Measurements from ENCODE around the gene ARHGAP18. TPM values are rescaled to one million over a fixed set of nuclear protein-coding genes. Genes with fewer than 3 reads are reported as not detected.

Gene ARHGAP18
- total RNA-seq, 1 donor from 2014 or later, result 38.6 TPM

- Mint-ChIP-seq H3K4me3 (ENCODE audit: unreplicated experiment) (no peak overlapping the region), H3K36me3 (ENCODE audit: low read depth, unreplicated experiment) (no peaks in the 10 kb centered on the region), H3K27me3 (ENCODE audit: low read depth, unreplicated experiment) (no peaks in the 10 kb centered on the region), H3K9me3 (ENCODE audit: unreplicated experiment) (no peaks in the 10 kb centered on the region), H3K4me1 (ENCODE audit: low read depth, unreplicated experiment) (peaks cover 56% of the 10 kb centered on the region), H3K27ac (ENCODE audit: unreplicated experiment) (no peak overlapping the region)
- Histone ChIP-seq H3K4me3 (ENCODE audit: insufficient read depth, low read depth, low read length) (no peak overlapping the region), H2AFZ (ENCODE audit: low read depth, low read length) (no peak overlapping the region), H3K36me3 (ENCODE audit: insufficient read depth, low read length) (no peaks in the 10 kb centered on the region), H3K4me2 (ENCODE audit: low read length) (no peak overlapping the region), H3K4me1 (ENCODE audit: insufficient read depth, low read length) (peaks cover 4% of the 10 kb centered on the region), H3K79me2 (ENCODE audit: insufficient read depth, low read length) (peaks cover 96% of the 10 kb centered on the region), H4K20me1 (ENCODE audit: insufficient read depth, low read length) (no peaks in the 10 kb centered on the region), H3K27me3 (ENCODE audit: insufficient read depth, low read length) (no peaks in the 10 kb centered on the region), H3K9ac (ENCODE audit: low read length) (no peak overlapping the region), H3K27ac (ENCODE audit: low read depth, low read length) (no peak overlapping the region), H3K9me3 (ENCODE audit: insufficient read depth, low read depth, low read length) (no peaks in the 10 kb centered on the region)
- TF ChIP-seq CTCF (IDR thresholded peaks at IDR 0.05; ENCODE audit: insufficient read depth, low read depth, low read length) (no peak), EZH2 (IDR thresholded peaks at IDR 0.05; ENCODE audit: insufficient read depth, low read length) (no peak)
- no peak for DNase-seq (ENCODE audit: low read depth)
- FAIRE-seq, result no peak
These were observed 15.9 kb downstream of the ARHGAP18 start for GRCh38 chr6:129694036-129694435.

- no peaks in the 10 kb centered on the region for H3K9me3 Mint-ChIP-seq (ENCODE audit: unreplicated experiment)
- H4K20me1 ChIP-seq (ENCODE audit: insufficient read depth, low read length), result no peaks in the 10 kb centered on the region
- peak overlapping the region; percentile 3 for H3K27ac Mint-ChIP-seq (ENCODE audit: unreplicated experiment)
- no peaks in the 10 kb centered on the region for H3K27me3 ChIP-seq (ENCODE audit: insufficient read depth, low read length)
- peaks cover 97% of the 10 kb centered on the region for H3K79me2 ChIP-seq (ENCODE audit: insufficient read depth, low read length)
- no peaks in the 10 kb centered on the region for H3K9me3 ChIP-seq (ENCODE audit: insufficient read depth, low read depth, low read length)
- H3K9ac ChIP-seq (ENCODE audit: low read length), result no peak overlapping the region
- peaks cover 64% of the 10 kb centered on the region for H3K4me1 Mint-ChIP-seq (ENCODE audit: low read depth, unreplicated experiment)
- no peak overlapping the region for H2AFZ ChIP-seq (ENCODE audit: low read depth, low read length)
- TF ChIP-seq CTCF (IDR thresholded peaks at IDR 0.05; ENCODE audit: insufficient read depth, low read depth, low read length), result no peak
- TF ChIP-seq EZH2 (IDR thresholded peaks at IDR 0.05; ENCODE audit: insufficient read depth, low read length), result no peak
- H3K4me3 ChIP-seq (ENCODE audit: insufficient read depth, low read depth, low read length), result no peak overlapping the region
- H3K36me3 ChIP-seq (ENCODE audit: insufficient read depth, low read length), result no peaks in the 10 kb centered on the region
- peaks cover 1% of the 10 kb centered on the region for H3K36me3 Mint-ChIP-seq (ENCODE audit: low read depth, unreplicated experiment)
- no peak overlapping the region for H3K4me3 Mint-ChIP-seq (ENCODE audit: unreplicated experiment)
- FAIRE-seq, result no peak
- H3K27ac ChIP-seq (ENCODE audit: low read depth, low read length), result no peak overlapping the region
- DNase-seq (ENCODE audit: low read depth), result no peak
- H3K27me3 Mint-ChIP-seq (ENCODE audit: low read depth, unreplicated experiment), result no peaks in the 10 kb centered on the region
- H3K4me2 ChIP-seq (ENCODE audit: low read length), result no peak overlapping the region
- H3K4me1 ChIP-seq (ENCODE audit: insufficient read depth, low read length), result peaks cover 5% of the 10 kb centered on the region
These were observed 17.5 kb downstream of the ARHGAP18 start for GRCh38 chr6:129692467-129692866.

- Histone ChIP-seq H3K9ac (ENCODE audit: low read length) (no peak overlapping the region), H3K36me3 (ENCODE audit: insufficient read depth, low read length) (no peaks in the 10 kb centered on the region), H3K9me3 (ENCODE audit: insufficient read depth, low read depth, low read length) (no peaks in the 10 kb centered on the region), H3K79me2 (ENCODE audit: insufficient read depth, low read length) (peaks cover 95% of the 10 kb centered on the region), H3K4me1 (ENCODE audit: insufficient read depth, low read length) (peaks cover 11% of the 10 kb centered on the region), H3K27ac (ENCODE audit: low read depth, low read length) (no peak overlapping the region), H3K4me2 (ENCODE audit: low read length) (no peak overlapping the region), H3K27me3 (ENCODE audit: insufficient read depth, low read length) (no peaks in the 10 kb centered on the region), H2AFZ (ENCODE audit: low read depth, low read length) (no peak overlapping the region), H3K4me3 (ENCODE audit: insufficient read depth, low read depth, low read length) (no peak overlapping the region), H4K20me1 (ENCODE audit: insufficient read depth, low read length) (no peaks in the 10 kb centered on the region)
- Mint-ChIP-seq H3K4me1 (ENCODE audit: low read depth, unreplicated experiment) (peaks cover 66% of the 10 kb centered on the region), H3K9me3 (ENCODE audit: unreplicated experiment) (no peaks in the 10 kb centered on the region), H3K36me3 (ENCODE audit: low read depth, unreplicated experiment) (peaks cover 1% of the 10 kb centered on the region), H3K27me3 (ENCODE audit: low read depth, unreplicated experiment) (no peaks in the 10 kb centered on the region), H3K27ac (ENCODE audit: unreplicated experiment) (no peak overlapping the region), H3K4me3 (ENCODE audit: unreplicated experiment) (no peak overlapping the region)
- no peak for FAIRE-seq
- no peak for DNase-seq (ENCODE audit: low read depth)
- TF ChIP-seq CTCF (IDR thresholded peaks at IDR 0.05; ENCODE audit: insufficient read depth, low read depth, low read length) (no peak), EZH2 (IDR thresholded peaks at IDR 0.05; ENCODE audit: insufficient read depth, low read length) (no peak)
These were observed 18.3 kb downstream of the ARHGAP18 start for GRCh38 chr6:129691709-129692108.
